Sigmoid colon (tissue), 7 donors: ENCODE data around the gene KHNYN. TPM values are rescaled to one million over a fixed set of nuclear protein-coding genes. Genes with fewer than 3 reads are reported as not detected.

Experiments
- DNase-seq: peaks from one replicate; pipeline ENCODE4 v3.0.0-alpha.2; 2019
- H3K27ac ChIP-seq, 4 donors: fragments of 200-600 bp; sonication (generic); one replicate each; pipeline ENCODE4 v1.5.1; 2016 to 2019; ENCODE audit warnings: mild to moderate bottlenecking in 1 of 4
- H3K27me3 ChIP-seq, 3 donors: fragments of 200-600 bp; sonication (generic); one replicate each; pipeline ENCODE4 v1.5.1; 2019; ENCODE audit warnings: mild to moderate bottlenecking in 1 of 3
- H3K36me3 ChIP-seq, 4 donors: fragments of 200-600 bp; sonication (generic); one replicate each; pipeline ENCODE4 v1.5.1; 2016 to 2019
- H3K4me1 ChIP-seq, 4 donors: fragments of 200-600 bp; sonication (generic); one replicate each; pipeline ENCODE4 v1.5.1; 2017 to 2019
- H3K4me3 ChIP-seq, 4 donors: fragments of 200-600 bp; sonication (generic); one replicate each; pipeline ENCODE4 v1.5.1; 2017 to 2019; ENCODE audit warnings: mild to moderate bottlenecking in 2 of 4, moderate library complexity in 1 of 4
- H3K9me3 ChIP-seq, 4 donors: fragments of 200-600 bp in 3 of 4; sonication (generic) in 3 of 4; one replicate each; pipeline versions ENCODE4 v1.5.1 to v1.6.1; 2013 to 2019
- CTCF ChIP-seq, 4 experiments: fragments of 450-650 bp in 3 of 4; fragments of 200-600 bp in 1 of 4; IDR thresholded peaks; one replicate each; pipeline ENCODE4 v1.5.1; 2016 to 2019; ENCODE audit warnings: antibody characterized with exemption in 4 of 4, mild to moderate bottlenecking in 3 of 4, moderate library complexity in 2 of 4
- EP300 ChIP-seq, 4 donors: sonication (generic); formaldehyde crosslinking; IDR thresholded peaks; one replicate each; pipeline ENCODE4 v1.6.1; 2017; ENCODE audit warnings: antibody characterized with exemption in 4 of 4
- POLR2A ChIP-seq, 2 donors: fragments of 450-650 bp; IDR thresholded peaks; one replicate each; pipeline ENCODE4 v1.6.1; 2016; ENCODE audit warnings: antibody characterized with exemption in 2 of 2, mild to moderate bottlenecking in 2 of 2, moderate library complexity in 2 of 2
- POLR2AphosphoS5 ChIP-seq, 4 donors: sonication (generic); formaldehyde crosslinking; IDR thresholded peaks; one replicate each; pipeline ENCODE4 v1.6.1; 2017; ENCODE audit warnings: antibody characterized with exemption in 4 of 4
- WGBS, 2 donors: extraction: QIAGEN DNeasy Blood & Tissue Kit; methylation state at CpG; one replicate each; pipeline ENCODE4 v1.1.7; 2013; 5-methylcytosine and 5-hydroxymethylcytosine counted together
- intact Hi-C: fragments of 100-400 bp; cut with DNase I; formaldehyde crosslinking; loops from one replicate; pipeline ENCODE4 v1.15.1; 2023
- polyA plus RNA-seq, 3 donors: library from polyadenylated mRNA; stranded (reverse); fragments of 200-250 nt; gene quantifications; one replicate each; pipeline ENCODE4 v1.2.3, GENCODE V29; 2013
- total RNA-seq, 4 donors: library from RNA; depleted of rRNA; stranded (reverse); fragments of >200 nt; gene quantifications; one replicate each; pipeline ENCODE4 v1.1.0, GENCODE V29; 2016
- donor health status: healthy with polysubstance abuse.
- donor health status: Bipolar disorder and iron deficiency.
- donor health status: healthy.

KHNYN gene
- total and polyA plus RNA-seq, 7 donors, result 16.2 to 64.6 (median 46.9) TPM

GRCh38 chr14:24439830-24440605 is 10.3 kb downstream of the KHNYN start:
- peak; percentile 68 for DNase-seq
- TF ChIP-seq POLR2AphosphoS5 (IDR thresholded peaks at IDR 0.05) (peak in 2 of 4 donors; percentile 26 to 44), EP300 (IDR thresholded peaks at IDR 0.05) (no peak)
- Histone ChIP-seq H3K4me3 (no peak overlapping the region), H3K9me3 (no peaks in the 10 kb centered on the region), H3K4me1 (peaks cover 0 to 46% (median 42%) of the 10 kb centered on the region in 4 donors), H3K27ac (peak overlapping the region; percentile 14 to 99 (median 96)), H3K27me3 (no peaks in the 10 kb centered on the region), H3K36me3 (peaks cover 17 to 62% (median 33%) of the 10 kb centered on the region in 4 donors)
- intact Hi-C loops, result loop anchor here (5.0 to 10.0 kb wide), 4 partner anchors 198 to 1595 kb away; partner anchors contain the start of genes EMC9, PSME2, RNF31 and THTPA
- 75 to 82% methylated on average over 15 of the region's 15 CpGs for WGBS, 2 donors

DNA sequence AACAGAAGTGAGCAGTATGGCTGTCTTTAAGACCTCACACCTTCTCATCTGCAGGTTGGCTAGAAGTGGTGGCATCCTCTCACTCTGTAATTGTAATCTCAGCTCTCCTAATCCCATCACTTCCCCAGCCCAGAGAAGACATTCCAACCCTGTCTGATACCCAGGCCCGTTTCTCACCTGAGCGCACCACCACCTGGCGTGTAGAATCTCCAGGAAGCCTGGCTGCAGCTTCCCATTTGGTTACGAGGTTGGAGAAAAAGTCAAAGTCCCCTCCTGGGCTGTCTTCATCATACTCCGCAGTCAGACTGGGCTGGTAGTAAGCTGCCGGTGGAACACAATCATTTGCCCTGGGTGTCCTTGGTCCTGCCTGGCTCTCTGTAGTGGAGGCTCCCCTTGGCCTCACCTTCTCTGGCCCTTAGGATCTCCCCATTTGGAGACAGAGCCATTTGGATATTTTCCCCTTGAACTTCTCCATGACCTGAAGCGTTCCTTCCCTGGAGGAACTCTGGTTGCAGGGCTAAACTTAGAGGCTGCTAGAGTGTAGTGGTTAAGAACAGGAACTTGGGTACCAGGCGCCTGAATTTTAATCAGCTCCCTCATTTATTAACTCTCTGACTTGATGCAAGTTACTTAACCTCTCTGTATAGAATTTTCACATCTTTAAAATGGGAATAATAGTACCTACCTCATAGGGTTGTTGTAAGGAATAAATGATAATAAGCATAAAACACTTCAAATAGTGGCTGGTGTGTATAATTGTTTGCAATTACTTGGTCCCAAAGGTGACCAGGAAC is 11.0 kb downstream of the KHNYN start:
- Histone ChIP-seq H3K4me1 (peaks cover 0 to 46% (median 42%) of the 10 kb centered on the region in 4 donors), H3K9me3 (no peaks in the 10 kb centered on the region), H3K4me3 (no peak overlapping the region), H3K27me3 (no peaks in the 10 kb centered on the region), H3K36me3 (peaks cover 17 to 55% (median 33%) of the 10 kb centered on the region in 4 donors), H3K27ac (peak overlapping the region; percentile 95 to 99 (median 98))
- DNase-seq, result no peak
- TF ChIP-seq POLR2AphosphoS5 (IDR thresholded peaks at IDR 0.05), result no peak
- no peak for TF ChIP-seq EP300 (IDR thresholded peaks at IDR 0.05)
- TF ChIP-seq POLR2A (IDR thresholded peaks at IDR 0.05), result no peak
- TF ChIP-seq CTCF (IDR thresholded peaks at IDR 0.05), result no peak
- WGBS, 2 donors, result 90% methylated on average over 8 of the region's 8 CpGs
- intact Hi-C loops, result loop anchor here (5.0 to 10.0 kb wide), 2 partner anchors 199 to 886 kb away; partner anchors contain the start of genes THTPA, TINF2 and ZFHX2

DNA sequence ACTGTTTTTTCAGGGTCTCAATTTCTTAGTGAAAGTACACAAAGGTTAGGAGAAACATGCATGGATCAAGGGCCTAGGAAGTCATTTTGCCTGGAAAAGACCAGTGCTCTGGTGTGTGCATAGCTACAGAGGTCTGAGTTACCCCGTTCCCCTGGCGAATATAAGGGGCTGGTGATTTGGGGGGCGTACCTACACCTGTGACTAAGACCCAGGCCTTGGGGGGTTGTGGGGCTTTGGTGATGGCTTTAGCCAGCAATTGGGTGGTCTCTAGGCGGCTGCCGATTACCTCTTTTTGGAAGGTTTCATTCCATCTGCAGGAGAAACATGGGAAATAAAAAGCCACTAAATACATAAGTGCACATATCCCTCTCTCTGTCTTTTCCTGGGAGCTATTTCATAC is 11.7 kb downstream of the KHNYN start:
- WGBS, 2 donors, result 54 to 56% methylated on average over 5 of the region's 5 CpGs
- DNase-seq, result no peak
- Histone ChIP-seq H3K4me1 (peaks cover 0 to 40% (median 38%) of the 10 kb centered on the region in 4 donors), H3K27ac (peak overlapping the region; percentile 95 to 99 (median 98)), H3K9me3 (no peaks in the 10 kb centered on the region), H3K27me3 (no peaks in the 10 kb centered on the region), H3K36me3 (peaks cover 17 to 48% (median 27%) of the 10 kb centered on the region in 4 donors), H3K4me3 (peak overlapping the region; percentile 66 to 80 (median 70))
- intact Hi-C loops, result loop anchor here (5.0 to 10.0 kb wide), 2 partner anchors 199 to 887 kb away; partner anchors contain the start of genes THTPA, TINF2 and ZFHX2
- TF ChIP-seq EP300 (IDR thresholded peaks at IDR 0.05), result no peak
- TF ChIP-seq CTCF (IDR thresholded peaks at IDR 0.05), result no peak
- no peak for TF ChIP-seq POLR2A (IDR thresholded peaks at IDR 0.05)
- TF ChIP-seq POLR2AphosphoS5 (IDR thresholded peaks at IDR 0.05), result no peak

DNA sequence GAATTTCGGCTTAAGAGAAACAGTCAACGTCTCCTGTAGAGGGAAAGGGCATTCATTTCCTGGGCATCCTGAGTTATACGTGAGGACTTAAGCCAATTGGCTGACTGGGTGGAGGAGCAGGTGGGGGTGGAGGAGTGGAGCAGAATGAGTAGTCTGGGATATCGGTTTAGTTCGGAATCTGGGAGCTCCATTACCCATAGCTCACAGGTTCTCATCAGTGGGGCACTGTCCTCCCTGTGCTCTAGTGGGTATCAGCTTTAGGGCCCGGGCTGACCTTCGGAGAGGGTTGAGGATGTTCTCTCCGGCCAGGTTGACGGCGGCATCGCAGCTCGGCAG is 12.1 kb downstream of the KHNYN start:
- H3K36me3 ChIP-seq, result peaks cover 17 to 45% (median 25%) of the 10 kb centered on the region in 4 donors
- peak overlapping the region; percentile 95 to 99 (median 98) for H3K27ac ChIP-seq
- H3K4me1 ChIP-seq, result peaks cover 0 to 36% (median 34%) of the 10 kb centered on the region in 4 donors
- 1 to 4% methylated on average over 12 of the region's 12 CpGs for whole genome bisulfite sequencing, 2 donors
- no peaks in the 10 kb centered on the region for H3K27me3 ChIP-seq
- no peaks in the 10 kb centered on the region for H3K9me3 ChIP-seq
- DNase-seq, result no peak
- intact Hi-C loops, result loop anchor here (1.0 to 10.0 kb wide), 4 partner anchors 75 to 973 kb away; partner anchors contain the start of genes NGDN, THTPA, TINF2 and ZFHX2
- peak overlapping the region; percentile 66 to 80 (median 70) for H3K4me3 ChIP-seq
- no peak for TF ChIP-seq CTCF (IDR thresholded peaks at IDR 0.05)
- no peak for TF ChIP-seq POLR2A (IDR thresholded peaks at IDR 0.05)
- no peak for TF ChIP-seq POLR2AphosphoS5 (IDR thresholded peaks at IDR 0.05)
